H1 (cell line): ENCODE results near the gene CELSR1. TPM values are rescaled to one million over a fixed set of nuclear protein-coding genes. Genes with fewer than 3 reads are reported as not detected.

Experiments used
- CTCF ChIA-PET: fragments of 300-600 bp; sonication (Branson Sonifier 250); formaldehyde crosslinking; loops from one replicate; lab custom pipeline; 2021; ENCODE audit not compliant: partially characterized antibody; lab: Charles Lee
- POLR2A ChIA-PET: fragments of 300-600 bp; sonication (Branson Sonifier 250); formaldehyde crosslinking; loops from one replicate; lab custom pipeline; 2021; ENCODE audit warnings: inconsistent platforms; ENCODE audit not compliant: partially characterized antibody; lab: Charles Lee
- DNase-seq, 2 experiments: peaks; one replicate each; pipeline versions ENCODE4 v3.0.0 to v3.0.0-alpha.2; 2010 to 2022; ENCODE audit warnings: low spot score in 2 of 2, low read depth in 1 of 2, mixed read lengths in 1 of 2
- FAIRE-seq: peaks from 2 replicates; lab custom pipeline; 2011; peaks lifted over from hg19 to GRCh38; lab: Jason Lieb, UNC
- H2AFZ ChIP-seq: 2 replicates; pipeline ENCODE4 v1.8.1; 2012; ENCODE audit warnings: low read length, inconsistent platforms
- H2AK5ac ChIP-seq: 2 replicates; pipeline ENCODE4 v1.6.1; 2013; ENCODE audit warnings: low read depth, low read length
- H2BK120ac ChIP-seq: replicated peaks from 2 replicates; pipeline ENCODE3; 2013; ENCODE audit warnings: low read depth, low read length, inconsistent platforms
- H2BK12ac ChIP-seq: 2 replicates; pipeline ENCODE4 v1.6.1; 2013; ENCODE audit warnings: low read depth, low read length
- H2BK15ac ChIP-seq: 2 replicates; pipeline ENCODE4 v1.6.1; 2013; ENCODE audit warnings: low read length
- H2BK20ac ChIP-seq: 2 replicates; pipeline ENCODE4 v1.6.1; 2013; ENCODE audit warnings: low read length
- H2BK5ac ChIP-seq: 2 replicates; pipeline ENCODE4 v1.6.1; 2013; ENCODE audit warnings: low read depth, low read length
- H3K14ac ChIP-seq: 2 replicates; pipeline ENCODE4 v1.6.1; 2013; ENCODE audit warnings: inconsistent platforms; ENCODE audit not compliant: insufficient read length
- H3K18ac ChIP-seq: 2 replicates; pipeline ENCODE4 v1.6.1; 2013; ENCODE audit warnings: low read length; ENCODE audit errors: extremely low read depth
- H3K23ac ChIP-seq: 2 replicates; pipeline ENCODE4 v1.6.1; 2013; ENCODE audit warnings: inconsistent platforms; ENCODE audit not compliant: insufficient read length
- H3K23me2 ChIP-seq: 2 replicates; pipeline ENCODE4 v1.6.1; 2013; ENCODE audit warnings: low read depth, low read length
- H3K27ac ChIP-seq: 2 replicates; pipeline ENCODE4 v1.6.1; 2011; ENCODE audit warnings: low read depth, low read length, inconsistent platforms
- H3K27me3 ChIP-seq, 4 experiments: replicated peaks in 1 of 4; 1 replicate in 1 of 4; 2 replicates in 3 of 4; pipeline versions ENCODE4 v1.6.1 to v1.8.1; 2011 to 2013; ENCODE audit warnings: low read length in 3 of 4, mild to moderate bottlenecking in 3 of 4, inconsistent platforms in 2 of 4, mixed read lengths in 2 of 4, moderate library complexity in 1 of 4; ENCODE audit not compliant: control insufficient read depth in 3 of 4, insufficient read depth in 3 of 4; ENCODE audit errors: extremely low read depth in 1 of 4
- H3K36me3 ChIP-seq, 4 experiments: 2 replicates each; pipeline versions ENCODE4 v1.6.1 to v1.8.1; 2011 to 2013; ENCODE audit warnings: mild to moderate bottlenecking in 4 of 4, low read length in 3 of 4, moderate library complexity in 2 of 4, control low read depth in 1 of 4, inconsistent platforms in 1 of 4; ENCODE audit not compliant: insufficient read depth in 4 of 4, control insufficient read depth in 2 of 4
- H3K4ac ChIP-seq: replicated peaks from 2 replicates; pipeline ENCODE3; 2013; ENCODE audit warnings: low read length, low read depth, mixed read lengths, inconsistent platforms; ENCODE audit not compliant: insufficient read length
- H3K4me1 ChIP-seq, 4 experiments: replicated peaks in 1 of 4; 1 replicate in 1 of 4; 2 replicates in 3 of 4; pipeline versions ENCODE4 v1.6.1 to v1.8.1; 2011 to 2013; ENCODE audit warnings: low read length in 3 of 4, inconsistent platforms in 2 of 4, mixed read lengths in 1 of 4; ENCODE audit not compliant: insufficient read depth in 4 of 4, control insufficient read depth in 3 of 4
- H3K4me2 ChIP-seq, 2 experiments: 2 replicates each; pipeline versions ENCODE4 v1.6.1 to v1.8.1; 2011 to 2013; ENCODE audit warnings: low read depth in 2 of 2, low read length in 2 of 2, control low read depth in 1 of 2, inconsistent platforms in 1 of 2, mild to moderate bottlenecking in 1 of 2; ENCODE audit not compliant: insufficient read depth in 1 of 2
- H3K4me3 ChIP-seq, 4 experiments: fragments of 200-600, 300-600 bp in 1 of 4; sonication (generic), shearing (Covaris generic), sonication (Bioruptor Twin) in 1 of 4; 2 replicates each; pipeline versions ENCODE4 v1.5.1 to v1.8.1; 2011 to 2016; ENCODE audit warnings: low read length in 4 of 4, low read depth in 3 of 4, control low read depth in 2 of 4, inconsistent platforms in 2 of 4, mild to moderate bottlenecking in 2 of 4, mixed read lengths in 1 of 4, moderate library complexity in 1 of 4; ENCODE audit not compliant: insufficient read depth in 2 of 4; ENCODE audit errors: extremely low read depth in 1 of 4
- H3K56ac ChIP-seq: replicated peaks from 2 replicates; pipeline ENCODE3; 2013; ENCODE audit warnings: low read depth, mild to moderate bottlenecking, mixed read lengths, low read length, inconsistent platforms; ENCODE audit not compliant: insufficient read length
- H3K79me1 ChIP-seq: 2 replicates; pipeline ENCODE4 v1.6.1; 2013; ENCODE audit warnings: low read depth, low read length, control low read depth
- H3K79me2 ChIP-seq, 2 experiments: 2 replicates each; pipeline versions ENCODE4 v1.6.1 to v1.8.1; 2012 to 2013; ENCODE audit warnings: low read length in 2 of 2, mild to moderate bottlenecking in 2 of 2, inconsistent platforms in 1 of 2; ENCODE audit not compliant: insufficient read depth in 2 of 2, control insufficient read depth in 1 of 2
- H3K9ac ChIP-seq, 4 experiments: replicated peaks in 1 of 4; 1 replicate in 1 of 4; 2 replicates in 3 of 4; pipeline versions ENCODE4 v1.6.1 to v1.8.1; 2011 to 2013; ENCODE audit warnings: low read depth in 3 of 4, low read length in 3 of 4, control low read depth in 2 of 4, mild to moderate bottlenecking in 2 of 4, moderate library complexity in 2 of 4, inconsistent platforms in 1 of 4; ENCODE audit errors: extremely low read depth in 1 of 4
- H3K9me3 ChIP-seq, 2 experiments: 2 replicates each; pipeline versions ENCODE4 v1.6.1 to v1.8.1; 2012 to 2013; ENCODE audit warnings: mild to moderate bottlenecking in 2 of 2, moderate library complexity in 2 of 2, control low read depth in 1 of 2, inconsistent platforms in 1 of 2, low read depth in 1 of 2, low read length in 1 of 2, mixed read lengths in 1 of 2; ENCODE audit not compliant: insufficient read depth in 2 of 2
- H4K20me1 ChIP-seq, 2 experiments: replicated peaks in 1 of 2; 2 replicates each; pipeline versions ENCODE3 to v1.8.1; 2011 to 2013; ENCODE audit warnings: inconsistent platforms in 2 of 2, low read length in 2 of 2, mild to moderate bottlenecking in 1 of 2; ENCODE audit not compliant: insufficient read depth in 2 of 2, control insufficient read depth in 1 of 2
- H4K5ac ChIP-seq: 2 replicates; pipeline ENCODE4 v1.6.1; 2013; ENCODE audit warnings: low read length, low read depth, mixed read lengths, inconsistent platforms; ENCODE audit not compliant: insufficient read length
- H4K8ac ChIP-seq: 2 replicates; pipeline ENCODE4 v1.8.0; 2013; ENCODE audit warnings: mild to moderate bottlenecking, moderate library complexity, low read length, inconsistent platforms; ENCODE audit not compliant: insufficient read depth; ENCODE audit errors: extremely low read depth
- H4K91ac ChIP-seq: replicated peaks from 2 replicates; pipeline ENCODE3; 2013; ENCODE audit warnings: low read length, mixed read lengths, inconsistent platforms; ENCODE audit not compliant: insufficient read length
- CBX5 ChIP-seq: fragments of 300-800, 300-1000 bp; sonication (generic); IDR thresholded peaks from 2 replicates; pipeline ENCODE4 v1.7.1; 2016; ENCODE audit warnings: antibody characterized with exemption, low read length, low read depth
- CHD1 ChIP-seq: IDR thresholded peaks from 2 replicates; pipeline ENCODE4 v1.6.1; 2012; ENCODE audit warnings: low read depth, low read length, improper control_type of control experiment
- MAFK ChIP-seq: IDR thresholded peaks from 2 replicates; pipeline ENCODE4 v1.6.1; 2012; ENCODE audit warnings: low read depth, mild to moderate bottlenecking, improper control_type of control experiment, low read length
- POLR2AphosphoS5 ChIP-seq: IDR thresholded peaks from 2 replicates; pipeline ENCODE4 v1.6.1; 2011; ENCODE audit warnings: low read depth, low read length
- RFX5 ChIP-seq: IDR thresholded peaks from 2 replicates; pipeline ENCODE4 v1.6.1; 2011; ENCODE audit warnings: low read depth, low read length, improper control_type of control experiment, borderline replicate concordance
- SRF ChIP-seq: IDR thresholded peaks from 2 replicates; pipeline ENCODE4 v1.6.1; 2011; ENCODE audit warnings: mild to moderate bottlenecking, low read depth, low read length, moderate library complexity
- WGBS, 2 experiments: shearing (Covaris generic) in 1 of 2; methylation state at CpG; one replicate each; pipeline versions ENCODE4 v1.1.6 to v1.1.7; 2013 to 2015; ENCODE audit warnings: low lambda C conversion rate in 2 of 2, mixed read lengths in 2 of 2, inconsistent platforms in 1 of 2, low coverage in 1 of 2, missing lambda C conversion rate in 1 of 2; ENCODE audit not compliant: insufficient replicate concordance in 2 of 2, insufficient coverage in 1 of 2, insufficient read length in 1 of 2; ENCODE audit errors: extremely low coverage in 1 of 2, missing lambda C conversion rate in 1 of 2; 5-methylcytosine and 5-hydroxymethylcytosine counted together
- polyA plus RNA-seq, 7 experiments: library from polyadenylated mRNA; depleted of rRNA in 3 of 7; stranded (reverse) in 5 of 7; unstranded in 2 of 7; fragments of >200 nt in 5 of 7; fragments of 200-250 nt in 2 of 7; gene quantifications; 1 replicate in 5 of 7; 2 replicates in 1 of 7; 4 replicates in 1 of 7; pipeline versions ENCODE4 v1.2.1 to v1.2.3, GENCODE V29; 2011 to 2013; ENCODE audit warnings: missing spikeins in 2 of 7, mixed read lengths in 2 of 7
- total RNA-seq: library from RNA; stranded (reverse); fragmentation: NEBNext Ultra II Directional; extraction: Animal tissue kit (Norgen Biotek cat#: 25700); gene quantifications from 2 replicates; pipeline ENCODE4 v1.2.1, GENCODE V29; 2021
- TF ChIP-seq, protein P1 (sequence below): IDR thresholded peaks from 2 replicates; pipeline ENCODE4 v1.6.1; 2012; ENCODE audit warnings: inconsistent platforms

CELSR1 gene
- total and polyA plus RNA-seq, 2 of the 8 experiments (the other 6 are each of a cell fraction or from before 2014, with no cell fraction given): 9.0 to 12.4 TPM

DNA sequence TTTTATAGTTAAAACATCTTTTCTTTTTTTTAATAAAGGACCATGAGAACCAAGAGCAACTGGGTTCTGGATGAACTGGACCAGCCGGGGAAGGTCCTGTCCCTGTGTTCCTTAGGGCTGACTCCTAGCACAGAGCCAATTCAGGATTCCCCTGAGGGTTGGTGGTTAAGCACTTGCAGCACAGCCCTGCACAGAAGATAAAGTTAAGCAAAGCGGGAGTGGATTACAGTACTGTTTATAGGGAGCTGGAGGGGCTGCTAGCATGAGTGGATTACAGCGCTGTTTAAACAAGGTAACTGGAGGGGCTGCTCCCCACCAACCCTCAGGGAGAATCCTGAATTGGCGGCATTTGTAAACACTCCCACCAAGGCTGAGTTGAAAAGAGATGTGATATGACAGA, 90.6 kb downstream of the CELSR1 start:
- H4K8ac ChIP-seq: no peak overlapping the region
- no peak for FAIRE-seq
- H2AFZ ChIP-seq: no peak overlapping the region
- POLR2A ChIA-PET: interaction anchor here (1.0 kb wide), 1 partner anchor 111 kb away, joined by 3 read pairs; the partner anchor contains the start of gene TRMU
- CTCF ChIA-PET: interaction anchor here (0.6 to 1.8 kb wide), 7 partner anchors 13 to 117 kb away, joined by 3 to 8 read pairs (median 3); no protein-coding TSS in a partner anchor
- 90% methylated on average over 4 of the region's 4 CpGs; no CpG with 5 or more reads in 1 of the 2 experiments for WGBS, 2 experiments
- no peak overlapping the region for H3K4ac ChIP-seq
- no peak overlapping the region for H2BK20ac ChIP-seq
- no peak overlapping the region for H3K14ac ChIP-seq
- no peak overlapping the region for H2AK5ac ChIP-seq
- H3K56ac ChIP-seq: no peak overlapping the region
- peaks cover 2% of the 10 kb centered on the region; the same call in 1 of the 2 replicates for H3K79me1 ChIP-seq
- H2BK5ac ChIP-seq: no peak overlapping the region
- no peaks in the 10 kb centered on the region for H3K79me2 ChIP-seq
- peaks cover 2 to 17% (median 14%) of the 10 kb centered on the region in 4 experiments for H3K4me1 ChIP-seq
- H3K4me2 ChIP-seq: no peak overlapping the region
- H3K27ac ChIP-seq: no peak overlapping the region
- no peak for DNase-seq
- no peak overlapping the region for H4K5ac ChIP-seq
- no peaks in the 10 kb centered on the region for H3K36me3 ChIP-seq
- H3K23me2 ChIP-seq: peaks cover 6% of the 10 kb centered on the region; the same call in 1 of the 2 replicates
- H3K27me3 ChIP-seq: no peaks in the 10 kb centered on the region
- H2BK12ac ChIP-seq: no peak overlapping the region
- no peak overlapping the region for H3K4me3 ChIP-seq
- no peak for TF ChIP-seq POLR2AphosphoS5
- TF ChIP-seq CBX5: no peak
- no peak for TF ChIP-seq RFX5
- no peak for TF ChIP-seq SRF
- TF ChIP-seq, protein P1, sequence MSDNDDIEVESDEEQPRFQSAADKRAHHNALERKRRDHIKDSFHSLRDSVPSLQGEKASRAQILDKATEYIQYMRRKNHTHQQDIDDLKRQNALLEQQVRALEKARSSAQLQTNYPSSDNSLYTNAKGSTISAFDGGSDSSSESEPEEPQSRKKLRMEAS: no peak
- TF ChIP-seq MAFK: no peak
- TF ChIP-seq CHD1: no peak
- H3K9ac ChIP-seq: no peak overlapping the region
- H3K9me3 ChIP-seq: no peaks in the 10 kb centered on the region
- H3K23ac ChIP-seq: no peak overlapping the region
- H4K91ac ChIP-seq: no peak overlapping the region
- no peak overlapping the region for H2BK120ac ChIP-seq
- no peak overlapping the region for H3K18ac ChIP-seq
- H4K20me1 ChIP-seq: peaks cover 0 to 7% of the 10 kb centered on the region in 2 experiments
- H2BK15ac ChIP-seq: no peak overlapping the region
